PC-9 (cell line): ENCODE data around the gene TGFBI.

ENCODE experiments used
- EZH2 ChIP-seq: fragments of 200-600 bp; sonication (generic); IDR thresholded peaks from 2 replicates; pipeline ENCODE4 v1.8.0; 2017; ENCODE audit warnings: antibody characterized with exemption, low read depth
- TF ChIP-seq, protein P1 (sequence below): fragments of 200-600 bp; sonication (generic); conservative IDR thresholded peaks from 2 replicates; pipeline ENCODE4 v1.6.1; 2017; ENCODE audit warnings: mixed run types, antibody characterized with exemption, mild to moderate bottlenecking, moderate library complexity

DNA sequence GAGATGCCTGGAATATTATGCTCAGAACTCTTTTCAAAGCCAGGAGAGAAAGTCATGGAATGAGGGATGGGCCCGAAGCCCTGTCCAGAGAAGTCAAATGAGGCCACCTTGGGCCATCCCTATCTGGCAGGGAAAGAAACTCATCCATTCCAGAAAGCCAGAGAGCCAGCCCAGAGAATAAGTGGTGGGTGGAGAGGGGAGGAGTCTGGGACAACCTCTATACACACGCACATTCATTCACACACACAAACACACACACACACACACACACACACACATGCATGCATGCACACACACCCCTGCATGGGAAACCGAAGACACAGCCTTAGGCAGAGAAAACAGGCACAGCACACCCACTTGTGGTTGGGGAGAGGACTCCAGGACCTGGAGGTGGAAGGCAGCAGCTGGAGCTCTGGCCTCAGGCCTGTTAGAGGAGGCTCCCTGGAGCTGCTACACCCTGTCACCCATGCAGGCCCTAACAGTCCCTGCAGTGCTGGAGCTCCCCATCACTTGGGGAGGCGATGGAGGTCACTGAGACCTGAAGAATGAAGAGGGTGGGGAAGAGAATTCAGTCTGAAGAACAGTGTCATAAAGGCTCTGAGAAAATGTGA lies 38.0 kb downstream of the TGFBI start:
- TF ChIP-seq EZH2, result no peak
- TF ChIP-seq, protein P1, sequence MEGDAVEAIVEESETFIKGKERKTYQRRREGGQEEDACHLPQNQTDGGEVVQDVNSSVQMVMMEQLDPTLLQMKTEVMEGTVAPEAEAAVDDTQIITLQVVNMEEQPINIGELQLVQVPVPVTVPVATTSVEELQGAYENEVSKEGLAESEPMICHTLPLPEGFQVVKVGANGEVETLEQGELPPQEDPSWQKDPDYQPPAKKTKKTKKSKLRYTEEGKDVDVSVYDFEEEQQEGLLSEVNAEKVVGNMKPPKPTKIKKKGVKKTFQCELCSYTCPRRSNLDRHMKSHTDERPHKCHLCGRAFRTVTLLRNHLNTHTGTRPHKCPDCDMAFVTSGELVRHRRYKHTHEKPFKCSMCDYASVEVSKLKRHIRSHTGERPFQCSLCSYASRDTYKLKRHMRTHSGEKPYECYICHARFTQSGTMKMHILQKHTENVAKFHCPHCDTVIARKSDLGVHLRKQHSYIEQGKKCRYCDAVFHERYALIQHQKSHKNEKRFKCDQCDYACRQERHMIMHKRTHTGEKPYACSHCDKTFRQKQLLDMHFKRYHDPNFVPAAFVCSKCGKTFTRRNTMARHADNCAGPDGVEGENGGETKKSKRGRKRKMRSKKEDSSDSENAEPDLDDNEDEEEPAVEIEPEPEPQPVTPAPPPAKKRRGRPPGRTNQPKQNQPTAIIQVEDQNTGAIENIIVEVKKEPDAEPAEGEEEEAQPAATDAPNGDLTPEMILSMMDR, result no peak
